Measurements from ENCODE around the gene PAM16.

DNA sequence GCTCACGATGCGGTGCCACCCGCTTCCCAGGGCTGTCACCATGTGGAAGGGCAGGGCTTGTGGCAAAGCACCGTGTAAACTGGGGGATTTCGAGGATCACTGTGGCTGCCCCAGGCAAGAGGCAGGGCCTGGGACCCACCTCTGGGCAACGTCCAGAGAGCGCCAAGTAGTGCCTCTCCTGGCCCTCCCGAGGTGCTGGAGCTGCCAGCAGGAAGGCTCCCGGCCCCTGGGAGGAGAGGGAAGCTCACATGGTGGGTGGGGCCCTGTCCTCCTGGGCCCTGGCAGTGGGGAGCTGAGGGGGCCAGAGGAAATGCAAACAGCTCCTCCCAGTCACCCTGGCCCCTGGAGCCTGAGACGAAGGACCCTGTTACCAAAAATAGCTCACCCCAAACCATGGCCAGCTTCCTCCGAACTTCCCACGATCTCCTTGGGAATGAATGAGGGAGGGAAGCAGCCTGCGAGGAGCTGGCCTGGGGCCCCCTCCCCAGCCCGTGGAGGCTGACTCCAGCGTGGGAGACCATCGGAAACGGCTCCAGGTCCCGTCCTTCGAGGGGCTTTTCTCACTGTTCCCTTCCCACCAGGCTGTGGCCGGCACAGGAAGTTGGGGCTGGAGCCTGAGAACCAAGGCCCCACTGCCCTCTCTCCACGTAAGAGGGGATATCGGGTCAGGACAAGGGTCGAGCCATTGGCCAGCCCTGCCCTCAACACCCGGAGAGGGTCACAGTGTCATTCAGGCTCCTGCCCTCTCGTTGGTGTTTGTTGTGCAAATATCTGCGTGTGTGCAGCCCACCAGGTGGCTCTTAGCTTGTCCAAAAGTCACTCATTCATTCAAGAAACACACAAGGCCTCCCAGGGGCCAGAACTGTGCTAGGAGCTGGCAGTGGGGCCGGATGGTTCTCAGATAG lies 38.2 kb upstream of the PAM16 start:
- TF ChIP-seq, protein P1, sequence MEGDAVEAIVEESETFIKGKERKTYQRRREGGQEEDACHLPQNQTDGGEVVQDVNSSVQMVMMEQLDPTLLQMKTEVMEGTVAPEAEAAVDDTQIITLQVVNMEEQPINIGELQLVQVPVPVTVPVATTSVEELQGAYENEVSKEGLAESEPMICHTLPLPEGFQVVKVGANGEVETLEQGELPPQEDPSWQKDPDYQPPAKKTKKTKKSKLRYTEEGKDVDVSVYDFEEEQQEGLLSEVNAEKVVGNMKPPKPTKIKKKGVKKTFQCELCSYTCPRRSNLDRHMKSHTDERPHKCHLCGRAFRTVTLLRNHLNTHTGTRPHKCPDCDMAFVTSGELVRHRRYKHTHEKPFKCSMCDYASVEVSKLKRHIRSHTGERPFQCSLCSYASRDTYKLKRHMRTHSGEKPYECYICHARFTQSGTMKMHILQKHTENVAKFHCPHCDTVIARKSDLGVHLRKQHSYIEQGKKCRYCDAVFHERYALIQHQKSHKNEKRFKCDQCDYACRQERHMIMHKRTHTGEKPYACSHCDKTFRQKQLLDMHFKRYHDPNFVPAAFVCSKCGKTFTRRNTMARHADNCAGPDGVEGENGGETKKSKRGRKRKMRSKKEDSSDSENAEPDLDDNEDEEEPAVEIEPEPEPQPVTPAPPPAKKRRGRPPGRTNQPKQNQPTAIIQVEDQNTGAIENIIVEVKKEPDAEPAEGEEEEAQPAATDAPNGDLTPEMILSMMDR (IDR thresholded peaks at IDR 0.05; ENCODE audit: control extremely low read depth in 1 of 3, insufficient read depth in 1 of 3, low read depth in 1 of 3, low read length in 3 of 3), result no peak
- no peak for TF ChIP-seq EZH2 (IDR thresholded peaks at IDR 0.05; ENCODE audit: low read depth, low read length, severe bottlenecking)
